K562 (cell line): ENCODE data around the gene RAB3D. TPM values are rescaled to one million over a fixed set of nuclear protein-coding genes. Genes with fewer than 3 reads are reported as not detected.
A peak's percentile ranks its signal among the peaks of the same experiment; 100 is the strongest.

Source experiments
- BRCA1 ChIP-seq, 2 experiments: fragments of 450-650 bp in 1 of 2; sonication (generic) in 1 of 2; formaldehyde crosslinking in 1 of 2; IDR thresholded peaks; 2 replicates each; pipeline versions ENCODE4 v1.5.0 to v1.6.1; 2017 to 2020; ENCODE audit warnings: mild to moderate bottlenecking in 1 of 2, missing genetic modification reagents in 1 of 2
- EP300 ChIP-seq: IDR thresholded peaks from 2 replicates; pipeline ENCODE4 v1.6.1; 2012; ENCODE audit warnings: low read length, improper control_type of control experiment
- FOXJ2 ChIP-seq: fragments of 200-800 bp; sonication (Bioruptor generic); IDR thresholded peaks from 2 replicates; pipeline ENCODE4 v1.6.1; 2016; ENCODE audit warnings: missing genetic modification characterization, missing compliant biosample characterization
- HDAC8 ChIP-seq: fragments of 450-650 bp; IDR thresholded peaks from 2 replicates; pipeline ENCODE4 v1.6.1; 2016; ENCODE audit warnings: mild to moderate bottlenecking, missing genetic modification characterization, moderate library complexity, missing compliant biosample characterization
- L3MBTL2 ChIP-seq: fragments of 450-650 bp; IDR thresholded peaks from 2 replicates; pipeline ENCODE4 v1.6.1; 2016; ENCODE audit warnings: mild to moderate bottlenecking, moderate library complexity
- MECOM ChIP-seq: fragments of 250-450 bp; sonication (Bioruptor Pico); IDR thresholded peaks from 2 replicates; pipeline ENCODE4 v1.8.0; 2022; ENCODE audit warnings: inconsistent platforms
- PTRF ChIP-seq: fragments of 450-650 bp; IDR thresholded peaks from 2 replicates; pipeline ENCODE4 v1.6.1; 2016; ENCODE audit warnings: mild to moderate bottlenecking, missing genetic modification characterization, missing compliant biosample characterization
- TGIF2 ChIP-seq: sonication (generic); formaldehyde crosslinking; IDR thresholded peaks from 2 replicates; pipeline ENCODE4 v1.8.1; 2022; ENCODE audit warnings: mild to moderate bottlenecking, missing genetic modification reagents, moderate library complexity
- ZHX1 ChIP-seq: fragments of 150-350 bp; conservative IDR thresholded peaks from 2 replicates; pipeline ENCODE4 v1.6.1; 2014; ENCODE audit warnings: low read length
- ZNF318 ChIP-seq, 2 experiments: fragments of 450-650 bp; IDR thresholded peaks; 2 replicates each; pipeline ENCODE4 v1.6.1; 2016; ENCODE audit warnings: mild to moderate bottlenecking in 2 of 2, borderline replicate concordance in 1 of 2, low read depth in 1 of 2, moderate library complexity in 1 of 2
- polyA plus RNA-seq, 8 experiments: library from polyadenylated mRNA; depleted of rRNA in 4 of 8; stranded (reverse) in 5 of 8; unstranded in 3 of 8; fragments of >200 nt; fragmentation: Nextera tagmentation in 2 of 8; fragmentation: Illumina TruSeq in 1 of 8; extraction: Ambion mirVana in 2 of 8; extraction: Trizol in 1 of 8; gene quantifications; 2 replicates each; pipeline versions ENCODE4 v1.2.1 to v1.2.3, GENCODE V29; 2011 to 2014; ENCODE audit warnings: inconsistent platforms in 1 of 8, missing spikeins in 1 of 8
- total RNA-seq, 7 experiments: library from RNA; depleted of rRNA in 6 of 7; stranded (reverse); fragments of >200 nt in 6 of 7; fragmentation: Illumina TruSeq in 2 of 7; extraction: Trizol in 2 of 7; gene quantifications; 2 replicates each; pipeline versions ENCODE4 v1.2.1 to v1.2.3, GENCODE V29; 2011 to 2021; ENCODE audit warnings: low replicate concordance in 1 of 7
- TF ChIP-seq, protein P1 (sequence below), 2 experiments: IDR thresholded peaks; 2 replicates each; pipeline ENCODE4 v1.6.1; 2011; ENCODE audit warnings: borderline replicate concordance in 1 of 2, control low read depth in 1 of 2, low read depth in 1 of 2, low read length in 1 of 2, mild to moderate bottlenecking in 1 of 2, mixed read lengths in 1 of 2, moderate library complexity in 1 of 2; ENCODE audit not compliant: insufficient read depth in 1 of 2, insufficient read length in 1 of 2, poor library complexity in 1 of 2, severe bottlenecking in 1 of 2; ENCODE audit errors: extremely low read depth in 1 of 2
- TF ChIP-seq, protein P2 (sequence below): fragments of 450-650 bp; IDR thresholded peaks from 2 replicates; pipeline ENCODE4 v1.7.0; 2016; ENCODE audit warnings: borderline replicate concordance

Gene RAB3D
- total and polyA plus RNA-seq, 9 of the 15 experiments (the other 6 are each of a cell fraction or from before 2014, with no cell fraction given) = 0.34 to 3.3 (median 1.3) TPM

DNA sequence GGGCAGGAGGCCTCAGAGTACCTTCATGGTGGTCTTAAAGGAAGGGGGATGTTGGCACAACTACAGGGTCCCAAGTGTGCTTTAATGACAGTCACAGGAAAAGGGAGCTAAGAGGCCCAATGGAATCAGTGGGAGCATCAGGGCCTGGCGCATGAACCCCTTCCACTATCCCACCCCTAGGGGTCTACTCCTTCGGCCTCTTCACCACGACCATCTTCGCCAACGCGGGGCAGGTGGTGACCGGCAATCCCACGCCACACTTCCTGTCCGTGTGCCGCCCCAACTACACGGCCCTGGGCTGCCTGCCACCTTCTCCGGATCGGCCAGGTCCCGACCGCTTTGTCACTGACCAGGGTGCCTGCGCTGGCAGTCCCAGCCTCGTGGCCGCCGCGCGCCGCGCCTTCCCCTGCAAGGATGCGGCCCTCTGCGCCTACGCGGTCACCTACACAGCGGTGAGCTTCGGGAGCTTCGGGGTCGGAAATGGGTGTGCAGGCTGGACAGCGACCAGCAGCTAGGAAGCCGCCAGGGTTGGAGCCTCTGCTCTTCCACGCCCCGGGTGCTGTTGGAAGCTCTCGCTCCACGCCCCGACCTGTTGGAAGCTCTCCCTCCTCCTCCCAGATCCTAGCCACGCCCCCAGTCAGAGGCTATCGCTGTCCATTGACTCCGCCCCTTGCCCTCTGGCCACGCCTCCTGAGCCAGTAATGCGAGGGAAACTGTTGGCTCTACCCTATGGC, 21.7 kb upstream of the RAB3D start (continued):
- no peak for TF ChIP-seq BRCA1 (IDR thresholded peaks at IDR 0.05)
- no peak for TF ChIP-seq BRCA1 (CRISPR knock-in tag; IDR thresholded peaks at IDR 0.05)
- TF ChIP-seq EP300 = no peak
- no peak for TF ChIP-seq ZHX1
- TF ChIP-seq, protein P1, sequence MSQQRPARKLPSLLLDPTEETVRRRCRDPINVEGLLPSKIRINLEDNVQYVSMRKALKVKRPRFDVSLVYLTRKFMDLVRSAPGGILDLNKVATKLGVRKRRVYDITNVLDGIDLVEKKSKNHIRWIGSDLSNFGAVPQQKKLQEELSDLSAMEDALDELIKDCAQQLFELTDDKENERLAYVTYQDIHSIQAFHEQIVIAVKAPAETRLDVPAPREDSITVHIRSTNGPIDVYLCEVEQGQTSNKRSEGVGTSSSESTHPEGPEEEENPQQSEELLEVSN (IDR thresholded peaks at IDR 0.05; ENCODE audit: borderline replicate concordance in 1 of 2, extremely low read depth in 1 of 2, insufficient read depth in 1 of 2, insufficient read length in 1 of 2, low read depth in 1 of 2, low read length in 1 of 2, poor library complexity in 1 of 2, severe bottlenecking in 1 of 2) = peak; percentile 65 to 69
- TF ChIP-seq PTRF = no peak
- TF ChIP-seq L3MBTL2 = peak; percentile 70; the same call in 1 of the 2 replicates
- no peak for TF ChIP-seq ZNF318 (IDR thresholded peaks at IDR 0.05; ENCODE audit: borderline replicate concordance in 1 of 2, low read depth in 1 of 2)
- no peak for TF ChIP-seq FOXJ2 (tag)
- no peak; the same call in 1 of the 2 replicates for TF ChIP-seq TGIF2 (CRISPR knock-in tag)
- TF ChIP-seq, protein P2, sequence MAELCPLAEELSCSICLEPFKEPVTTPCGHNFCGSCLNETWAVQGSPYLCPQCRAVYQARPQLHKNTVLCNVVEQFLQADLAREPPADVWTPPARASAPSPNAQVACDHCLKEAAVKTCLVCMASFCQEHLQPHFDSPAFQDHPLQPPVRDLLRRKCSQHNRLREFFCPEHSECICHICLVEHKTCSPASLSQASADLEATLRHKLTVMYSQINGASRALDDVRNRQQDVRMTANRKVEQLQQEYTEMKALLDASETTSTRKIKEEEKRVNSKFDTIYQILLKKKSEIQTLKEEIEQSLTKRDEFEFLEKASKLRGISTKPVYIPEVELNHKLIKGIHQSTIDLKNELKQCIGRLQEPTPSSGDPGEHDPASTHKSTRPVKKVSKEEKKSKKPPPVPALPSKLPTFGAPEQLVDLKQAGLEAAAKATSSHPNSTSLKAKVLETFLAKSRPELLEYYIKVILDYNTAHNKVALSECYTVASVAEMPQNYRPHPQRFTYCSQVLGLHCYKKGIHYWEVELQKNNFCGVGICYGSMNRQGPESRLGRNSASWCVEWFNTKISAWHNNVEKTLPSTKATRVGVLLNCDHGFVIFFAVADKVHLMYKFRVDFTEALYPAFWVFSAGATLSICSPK = no peak
- TF ChIP-seq HDAC8 = no peak
- TF ChIP-seq MECOM (CRISPR knock-in tag) = no peak
